NCI-H1930 (cell line): ENCODE data around the gene ZDHHC23.

Source experiments
- DNase-seq, 2 experiments: peaks; one replicate each; lab custom pipeline; 2025; lab: John Stamatoyannopoulos, UW

Gene ZDHHC23

GRCh38 chr3:113947372-113948014 lies at the start of gene ZDHHC23:
TSS of gene ZDHHC23 (plus strand) at chr3:113948013. CDS start at chr3:113948803, 790 bp downstream.
- peak; percentile 71 to 78 for DNase-seq

GRCh38 chr3:113898892-113899291 lies 48.9 kb upstream of the ZDHHC23 start:
- DNase-seq, result no peak

GRCh38 chr3:113906568-113907140 lies 41.2 kb upstream of the ZDHHC23 start:
- DNase-seq, result no peak

GRCh38 chr3:113908133-113908532 lies 39.7 kb upstream of the ZDHHC23 start:
- DNase-seq, result no peak

- no peak for DNase-seq
Observed at GRCh38 chr3:113910966-113911365, 36.8 kb upstream of the ZDHHC23 start.

- peak; percentile 8 to 23 for DNase-seq
Observed at GRCh38 chr3:113912552-113913236, 35.1 kb upstream of the ZDHHC23 start.

GRCh38 chr3:113914646-113915045 lies 33.2 kb upstream of the ZDHHC23 start:
- DNase-seq, result no peak

GRCh38 chr3:113927556-113927955 lies 20.3 kb upstream of the ZDHHC23 start:
- no peak for DNase-seq

- no peak for DNase-seq
Observed at GRCh38 chr3:113946831-113947230, 982 bp upstream of the ZDHHC23 start.

- peak; percentile 17 to 30 for DNase-seq
Observed at GRCh38 chr3:113948015-113948917, 453 bp downstream of the ZDHHC23 start.

GRCh38 chr3:113952921-113953320 lies 5.1 kb downstream of the ZDHHC23 start:
- no peak for DNase-seq

GRCh38 chr3:113953677-113954076 lies 5.9 kb downstream of the ZDHHC23 start:
- no peak for DNase-seq

- no peak for DNase-seq
Observed at GRCh38 chr3:113954091-113954685, 6.4 kb downstream of the ZDHHC23 start.

- DNase-seq, result no peak
Observed at GRCh38 chr3:113963879-113964278, 16.1 kb downstream of the ZDHHC23 start.

- no peak for DNase-seq
Observed at GRCh38 chr3:113966172-113966571, 18.4 kb downstream of the ZDHHC23 start.

GRCh38 chr3:113968986-113969385 lies 21.2 kb downstream of the ZDHHC23 start:
- DNase-seq, result no peak

- no peak for DNase-seq
Observed at GRCh38 chr3:113977822-113978221, 30.0 kb downstream of the ZDHHC23 start.

- DNase-seq, result no peak
Observed at GRCh38 chr3:113979916-113980315, 32.1 kb downstream of the ZDHHC23 start.

- DNase-seq, result no peak
Observed at GRCh38 chr3:113981803-113982202, 34.0 kb downstream of the ZDHHC23 start.

GRCh38 chr3:113983544-113983943 lies 35.7 kb downstream of the ZDHHC23 start:
- DNase-seq, result no peak

- DNase-seq, result no peak
Observed at GRCh38 chr3:113985541-113985940, 37.7 kb downstream of the ZDHHC23 start.

GRCh38 chr3:114005481-114005880 lies 57.7 kb downstream of the ZDHHC23 start:
- no peak for DNase-seq
